A549 treated with CORT108297 at 1 μM for 4 hours (cell line): ENCODE results near the gene ELK4. TPM values are rescaled to one million over a fixed set of nuclear protein-coding genes. Genes with fewer than 3 reads are reported as not detected.

ENCODE experiments used
- total RNA-seq: library from RNA; stranded (reverse); fragments of 200-300 nt; extraction: Qiagen RNA extraction; gene quantifications from 5 replicates; pipeline ENCODE4 v1.2.3, GENCODE V29; 2022

The ELK4 gene, protein sequence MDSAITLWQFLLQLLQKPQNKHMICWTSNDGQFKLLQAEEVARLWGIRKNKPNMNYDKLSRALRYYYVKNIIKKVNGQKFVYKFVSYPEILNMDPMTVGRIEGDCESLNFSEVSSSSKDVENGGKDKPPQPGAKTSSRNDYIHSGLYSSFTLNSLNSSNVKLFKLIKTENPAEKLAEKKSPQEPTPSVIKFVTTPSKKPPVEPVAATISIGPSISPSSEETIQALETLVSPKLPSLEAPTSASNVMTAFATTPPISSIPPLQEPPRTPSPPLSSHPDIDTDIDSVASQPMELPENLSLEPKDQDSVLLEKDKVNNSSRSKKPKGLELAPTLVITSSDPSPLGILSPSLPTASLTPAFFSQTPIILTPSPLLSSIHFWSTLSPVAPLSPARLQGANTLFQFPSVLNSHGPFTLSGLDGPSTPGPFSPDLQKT
- 6.2 to 6.9 TPM (median 6.5 TPM) in 5 replicates for total RNA-seq

DNA sequence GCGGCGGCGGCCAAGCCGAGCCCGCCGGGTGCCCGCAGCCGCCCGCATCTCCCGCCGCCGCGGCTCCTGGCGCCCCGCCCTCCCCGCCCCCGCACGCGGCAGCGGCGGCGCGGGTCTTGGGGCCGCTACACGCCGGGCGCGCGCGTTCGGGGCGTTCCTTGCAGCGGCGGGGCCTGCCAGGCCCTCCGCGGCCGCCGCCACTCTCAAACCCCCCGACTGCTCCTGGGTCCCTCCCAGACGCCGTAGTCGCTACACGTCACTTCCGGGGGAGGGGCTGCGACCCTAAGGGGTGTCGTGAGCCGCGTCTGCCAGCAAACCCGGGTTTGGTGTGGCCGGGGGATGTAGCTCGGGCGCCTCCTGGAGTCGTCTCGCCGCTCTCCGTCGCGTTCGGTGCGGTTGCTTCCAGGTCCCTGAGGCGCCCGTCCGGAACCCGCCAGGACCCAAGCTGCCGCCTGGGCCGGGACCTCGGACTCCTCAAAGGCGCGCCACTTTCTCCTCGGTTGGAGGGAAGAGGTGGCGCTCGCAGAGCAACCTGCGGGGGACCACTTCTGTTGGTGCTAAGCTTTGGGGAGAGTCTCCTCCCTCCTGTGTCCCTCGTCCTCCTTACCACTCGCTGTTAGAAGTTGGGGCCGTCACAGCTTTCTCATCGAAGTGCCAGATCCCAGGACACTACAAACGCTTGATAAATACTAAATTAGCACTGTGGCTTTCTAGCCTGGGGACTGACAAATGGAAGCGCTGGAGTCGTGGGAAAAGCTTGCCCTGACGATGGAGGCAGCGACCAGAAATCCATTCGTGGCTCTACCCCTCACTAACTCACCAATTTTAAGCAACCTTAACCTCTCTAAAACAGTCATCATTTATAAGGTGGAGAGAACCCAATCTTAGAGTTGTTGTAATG lies at the start of gene ELK4:
Gene ELK4 (minus strand): TSS at position 244 of the 901 bp plus-strand sequence. CDS start 8,129 bp downstream, outside the sequence.

DNA sequence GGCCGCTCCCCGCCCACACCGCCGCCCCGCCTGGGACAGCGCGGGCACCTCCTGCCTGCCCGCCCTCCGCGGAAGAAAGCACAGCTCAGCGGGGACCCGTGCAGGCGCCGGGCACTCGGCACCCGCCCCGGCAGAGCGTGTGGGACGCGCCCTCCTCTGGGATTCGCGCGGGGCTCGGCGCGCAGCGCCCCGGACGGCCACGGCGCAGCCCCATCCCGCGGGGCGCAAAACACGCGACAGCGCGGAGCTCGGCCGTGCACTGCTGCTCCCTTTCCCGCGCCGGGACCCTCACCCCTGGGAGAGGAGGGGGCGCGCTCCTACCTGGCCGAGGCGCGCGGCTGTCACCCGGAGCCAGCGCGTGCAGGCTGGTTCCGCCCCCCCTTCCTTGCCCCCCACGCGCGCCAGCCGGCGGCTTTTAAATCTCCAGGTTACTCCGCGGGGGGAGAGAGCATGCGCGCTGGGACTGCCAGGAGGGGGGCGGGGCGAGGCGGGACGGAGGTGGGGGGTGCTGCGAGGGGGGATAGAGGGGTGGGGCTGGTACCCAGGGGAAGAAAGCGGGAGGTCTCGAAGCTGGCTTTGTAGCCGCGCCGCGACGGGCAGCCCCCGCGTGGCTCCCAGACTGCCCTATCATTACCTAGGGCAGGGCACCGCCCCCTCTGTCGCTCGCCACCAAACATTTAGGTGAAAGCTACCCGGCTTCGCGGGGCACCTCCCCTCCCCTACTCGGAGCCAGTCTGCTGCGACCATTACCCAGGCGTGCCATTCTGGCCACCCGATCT lies 48.5 kb upstream of the ELK4 start, which contains the start of gene SLC45A3:
Gene SLC45A3 (minus strand): TSS at position 437 of the 779 bp plus-strand sequence. CDS start 15,853 bp downstream, outside the sequence.

Other genes with a start within 250 kb of the ELK4 start
- not detected in 5 replicates for gene LEMD1, start 210.0 kb downstream of the ELK4 start, total RNA-seq
- 0.02 TPM in 1 of 5 replicates, not detected in the others for gene BLACAT1, start 176.0 kb downstream of the ELK4 start, total RNA-seq
- 0.55 to 1.5 TPM (median 0.89 TPM) in 5 replicates for gene CDK18, start 127.3 kb downstream of the ELK4 start, total RNA-seq
- gene SLC45A3, start 48.5 kb upstream of the ELK4 start, total RNA-seq, result 5.2 to 7.2 TPM (median 6.9 TPM) in 5 replicates
- 91.1 to 165 TPM (median 122 TPM) in 5 replicates for gene NUCKS1, start 118.2 kb upstream of the ELK4 start, total RNA-seq
- gene RAB29, start 143.5 kb upstream of the ELK4 start, total RNA-seq, result 11.6 to 13.2 TPM (median 12.1 TPM) in 5 replicates
- gene SLC41A1, start 181.2 kb upstream of the ELK4 start, total RNA-seq, result 21.5 to 25.6 TPM (median 23.4 TPM) in 5 replicates
- gene PM20D1, start 218.1 kb upstream of the ELK4 start, total RNA-seq, result not detected in 5 replicates